NCI-H774 (cell line): Measurements from ENCODE around the gene UQCRQ.

Experiments
- DNase-seq: peaks from one replicate; lab custom pipeline; 2025; lab: John Stamatoyannopoulos, UW

UQCRQ gene

GRCh38 chr5:132871459-132872284 lies 5.2 kb downstream of the UQCRQ start:
- DNase-seq = no peak

GRCh38 chr5:132872788-132873118 lies 6.3 kb downstream of the UQCRQ start:
- no peak for DNase-seq

GRCh38 chr5:132873119-132873929 lies 6.9 kb downstream of the UQCRQ start, which contains the start of gene LEAP2:
Gene LEAP2 (plus strand): TSS chr5:132873668. CDS start chr5:132873695, 27 bp downstream.
- DNase-seq = no peak

- DNase-seq = no peak
Measured at GRCh38 chr5:132873930-132874271, 7.5 kb downstream of the UQCRQ start.

- no peak for DNase-seq
Measured at GRCh38 chr5:132876020-132876759, 9.7 kb downstream of the UQCRQ start.

- no peak for DNase-seq
Measured at GRCh38 chr5:132877466-132877865, 11.0 kb downstream of the UQCRQ start.

- DNase-seq = no peak
Measured at GRCh38 chr5:132877938-132878337, 11.5 kb downstream of the UQCRQ start.

GRCh38 chr5:132883261-132883834 lies 16.9 kb downstream of the UQCRQ start:
- peak; percentile 20 for DNase-seq

- no peak for DNase-seq
Measured at GRCh38 chr5:132884548-132884947, 18.1 kb downstream of the UQCRQ start.

- DNase-seq = no peak
Measured at GRCh38 chr5:132886064-132886823, 19.8 kb downstream of the UQCRQ start.

- DNase-seq = no peak
Measured at GRCh38 chr5:132887283-132887682, 20.8 kb downstream of the UQCRQ start.

GRCh38 chr5:132889501-132889900 lies 23.1 kb downstream of the UQCRQ start:
- DNase-seq = no peak

GRCh38 chr5:132890817-132891216 lies 24.4 kb downstream of the UQCRQ start:
- DNase-seq = no peak

- no peak for DNase-seq
Measured at GRCh38 chr5:132895719-132896305, 29.4 kb downstream of the UQCRQ start.

- no peak for DNase-seq
Measured at GRCh38 chr5:132896685-132897084, 30.2 kb downstream of the UQCRQ start.

- no peak for DNase-seq
Measured at GRCh38 chr5:132898094-132898493, 31.7 kb downstream of the UQCRQ start.

- DNase-seq = no peak
Measured at GRCh38 chr5:132901036-132901435, 34.6 kb downstream of the UQCRQ start.

GRCh38 chr5:132901730-132902129 lies 35.3 kb downstream of the UQCRQ start:
- DNase-seq = no peak

GRCh38 chr5:132905938-132906337 lies 39.5 kb downstream of the UQCRQ start:
- DNase-seq = peak; percentile 49

- no peak for DNase-seq
Measured at GRCh38 chr5:132907161-132907560, 40.7 kb downstream of the UQCRQ start.

- DNase-seq = no peak
Measured at GRCh38 chr5:132909702-132910101, 43.3 kb downstream of the UQCRQ start.
